ENCODE measurements around the gene WDHD1. TPM values are rescaled to one million over a fixed set of nuclear protein-coding genes. Genes with fewer than 3 reads are reported as not detected.
A peak's percentile ranks its signal among the peaks of the same experiment; 100 is the strongest.
"Not testable (repeated sequence)": the region's sequence is repeated elsewhere in the genome, so short reads cannot be mapped to it uniquely, and the experiment has no call there.

The WDHD1 gene
- total and polyA plus RNA-seq, 5 donors from 2014 or later, result 1.7 to 4.7 (median 3.1) TPM

GRCh38 chr14:55065411-55065810 lies 38.5 kb upstream of the WDHD1 start:
- Mint-ChIP-seq H3K9me3 (no peaks in the 10 kb centered on the region), H3K36me3 (peaks cover 32% of the 10 kb centered on the region), H3K4me1 (peaks cover 0 to 30% (median 22%) of the 10 kb centered on the region in 4 donors), H3K4me3 (no peak overlapping the region), H3K27me3 (no peaks in the 10 kb centered on the region), H3K27ac (no peak overlapping the region)
- H3K27ac ChIP-seq (ENCODE audit: insufficient read depth, low read length, poor library complexity, severe bottlenecking), result peak overlapping the region; percentile 5
- H3K4me3 ChIP-seq (ENCODE audit: low read depth, low read length), result no peak overlapping the region
- no peak for DNase-seq
- H3K4me1 ChIP-seq (ENCODE audit: control insufficient read depth, insufficient read depth, low read length, poor library complexity, severe bottlenecking), result peaks cover 4% of the 10 kb centered on the region
- no peaks in the 10 kb centered on the region for H3K9me3 ChIP-seq (ENCODE audit: control insufficient read depth in 2 of 2, low read length in 2 of 2)
- H3K27me3 ChIP-seq (ENCODE audit: control insufficient read depth, insufficient read depth, low read length), result no peaks in the 10 kb centered on the region
- H3K36me3 ChIP-seq (ENCODE audit: control insufficient read depth, insufficient read depth, low read length), result peaks cover 49% of the 10 kb centered on the region
- ATAC-seq (ENCODE audit: low read depth in 2 of 2), result no peak

GRCh38 chr14:55064896-55065295 lies 38.0 kb upstream of the WDHD1 start:
- H3K27ac Mint-ChIP-seq; H3K9me3 Mint-ChIP-seq; H3K27me3 Mint-ChIP-seq; H3K9me3 ChIP-seq (ENCODE audit: control insufficient read depth in 2 of 2, low read length in 2 of 2); H3K27ac ChIP-seq (ENCODE audit: insufficient read depth, low read length, poor library complexity, severe bottlenecking); H3K4me3 Mint-ChIP-seq; ATAC-seq (ENCODE audit: low read depth in 2 of 2); H3K4me1 ChIP-seq (ENCODE audit: control insufficient read depth, insufficient read depth, low read length, poor library complexity, severe bottlenecking); H3K4me3 ChIP-seq (ENCODE audit: low read depth, low read length); DNase-seq; H3K27me3 ChIP-seq (ENCODE audit: control insufficient read depth, insufficient read depth, low read length): not testable (repeated sequence)
- H3K4me1 Mint-ChIP-seq, result peaks cover under 1 to 35% (median 24%) of the 10 kb centered on the region in 4 donors
- H3K36me3 Mint-ChIP-seq, result peaks cover 32% of the 10 kb centered on the region
- peaks cover 46% of the 10 kb centered on the region for H3K36me3 ChIP-seq (ENCODE audit: control insufficient read depth, insufficient read depth, low read length)

GRCh38 chr14:55062517-55063351 lies 35.8 kb upstream of the WDHD1 start:
- H3K9me3 ChIP-seq (ENCODE audit: control insufficient read depth in 2 of 2, low read length in 2 of 2), result no peaks in the 10 kb centered on the region
- peaks cover 50% of the 10 kb centered on the region for H3K36me3 ChIP-seq (ENCODE audit: control insufficient read depth, insufficient read depth, low read length)
- H3K27me3 ChIP-seq (ENCODE audit: control insufficient read depth, insufficient read depth, low read length), result no peaks in the 10 kb centered on the region
- H3K27me3 Mint-ChIP-seq, result no peaks in the 10 kb centered on the region
- H3K36me3 Mint-ChIP-seq, result peaks cover 40% of the 10 kb centered on the region
- H3K4me3 Mint-ChIP-seq, result peak overlapping the region in 1 of 4 donors; percentile 62
- no peak overlapping the region for H3K27ac ChIP-seq (ENCODE audit: insufficient read depth, low read length, poor library complexity, severe bottlenecking)
- no peak overlapping the region for H3K4me3 ChIP-seq (ENCODE audit: low read depth, low read length)
- peaks cover 12% of the 10 kb centered on the region for H3K4me1 ChIP-seq (ENCODE audit: control insufficient read depth, insufficient read depth, low read length, poor library complexity, severe bottlenecking)
- DNase-seq (no peak), ATAC-seq (ENCODE audit: low read depth in 2 of 2) (no peak)
- peaks cover 5 to 47% (median 36%) of the 10 kb centered on the region in 4 donors for H3K4me1 Mint-ChIP-seq
- no peaks in the 10 kb centered on the region for H3K9me3 Mint-ChIP-seq
- peak overlapping the region in 1 of 3 donors; percentile 92 for H3K27ac Mint-ChIP-seq

GRCh38 chr14:55059333-55059732 lies 32.4 kb upstream of the WDHD1 start:
- Mint-ChIP-seq H3K27me3 (no peaks in the 10 kb centered on the region), H3K4me3 (peak overlapping the region in 3 of 4 donors; percentile 16 to 61 (median 20)), H3K9me3 (peaks cover 0 to under 1% (median 0%) of the 10 kb centered on the region in 7 donors), H3K36me3 (peaks cover 26% of the 10 kb centered on the region), H3K27ac (no peak overlapping the region), H3K4me1 (peaks cover 15 to 68% (median 41%) of the 10 kb centered on the region in 4 donors)
- ATAC-seq (ENCODE audit: low read depth in 2 of 2) (no peak), DNase-seq (no peak)
- Histone ChIP-seq H3K27me3 (ENCODE audit: control insufficient read depth, insufficient read depth, low read length) (no peaks in the 10 kb centered on the region), H3K27ac (ENCODE audit: insufficient read depth, low read length, poor library complexity, severe bottlenecking) (no peak overlapping the region), H3K36me3 (ENCODE audit: control insufficient read depth, insufficient read depth, low read length) (peaks cover 47% of the 10 kb centered on the region), H3K4me1 (ENCODE audit: control insufficient read depth, insufficient read depth, low read length, poor library complexity, severe bottlenecking) (peaks cover 27% of the 10 kb centered on the region), H3K9me3 (ENCODE audit: control insufficient read depth in 2 of 2, low read length in 2 of 2) (no peaks in the 10 kb centered on the region), H3K4me3 (ENCODE audit: low read depth, low read length) (no peak overlapping the region)

GRCh38 chr14:55057919-55058318 lies 31.0 kb upstream of the WDHD1 start:
- Histone ChIP-seq H3K9me3 (ENCODE audit: control insufficient read depth in 2 of 2, low read length in 2 of 2) (no peaks in the 10 kb centered on the region), H3K4me3 (ENCODE audit: low read depth, low read length) (no peak overlapping the region), H3K27me3 (ENCODE audit: control insufficient read depth, insufficient read depth, low read length) (no peaks in the 10 kb centered on the region), H3K4me1 (ENCODE audit: control insufficient read depth, insufficient read depth, low read length, poor library complexity, severe bottlenecking) (peaks cover 40% of the 10 kb centered on the region), H3K36me3 (ENCODE audit: control insufficient read depth, insufficient read depth, low read length) (peaks cover 37% of the 10 kb centered on the region), H3K27ac (ENCODE audit: insufficient read depth, low read length, poor library complexity, severe bottlenecking) (no peak overlapping the region)
- Mint-ChIP-seq H3K4me1 (peaks cover 26 to 77% (median 52%) of the 10 kb centered on the region in 4 donors), H3K9me3 (peaks cover 0 to 1% (median 0%) of the 10 kb centered on the region in 7 donors), H3K4me3 (no peak overlapping the region), H3K27me3 (no peaks in the 10 kb centered on the region), H3K27ac (peak overlapping the region in 1 of 3 donors; percentile 46), H3K36me3 (peaks cover 32% of the 10 kb centered on the region)
- DNase-seq (no peak), ATAC-seq (ENCODE audit: low read depth in 2 of 2) (no peak)

GRCh38 chr14:55054098-55054497 lies 27.2 kb upstream of the WDHD1 start:
- peaks cover 44% of the 10 kb centered on the region for H3K4me1 ChIP-seq (ENCODE audit: control insufficient read depth, insufficient read depth, low read length, poor library complexity, severe bottlenecking)
- H3K36me3 Mint-ChIP-seq, result peaks cover 20% of the 10 kb centered on the region
- H3K9me3 ChIP-seq (ENCODE audit: control insufficient read depth in 2 of 2, low read length in 2 of 2), result no peaks in the 10 kb centered on the region
- peaks cover 24% of the 10 kb centered on the region for H3K36me3 ChIP-seq (ENCODE audit: control insufficient read depth, insufficient read depth, low read length)
- peak overlapping the region in 1 of 3 donors; percentile 28 for H3K27ac Mint-ChIP-seq
- H3K27me3 Mint-ChIP-seq, result peaks cover 5% of the 10 kb centered on the region
- no peaks in the 10 kb centered on the region for H3K27me3 ChIP-seq (ENCODE audit: control insufficient read depth, insufficient read depth, low read length)
- DNase-seq (no peak), ATAC-seq (ENCODE audit: low read depth in 2 of 2) (no peak)
- peak overlapping the region; percentile 99 for H3K4me3 ChIP-seq (ENCODE audit: low read depth, low read length)
- H3K4me1 Mint-ChIP-seq, result peaks cover 28 to 63% (median 46%) of the 10 kb centered on the region in 4 donors
- H3K27ac ChIP-seq (ENCODE audit: insufficient read depth, low read length, poor library complexity, severe bottlenecking), result no peak overlapping the region
- peak overlapping the region; percentile 17 to 99 (median 54) for H3K4me3 Mint-ChIP-seq
- H3K9me3 Mint-ChIP-seq, result peaks cover 0 to 1% (median 0%) of the 10 kb centered on the region in 7 donors

- H3K27ac Mint-ChIP-seq, result peak overlapping the region; percentile 56 to 99 (median 93)
- H3K36me3 Mint-ChIP-seq, result peaks cover 20% of the 10 kb centered on the region
- Histone ChIP-seq H3K9me3 (ENCODE audit: control insufficient read depth in 2 of 2, low read length in 2 of 2) (no peaks in the 10 kb centered on the region), H3K4me3 (ENCODE audit: low read depth, low read length) (peak overlapping the region; percentile 99), H3K36me3 (ENCODE audit: control insufficient read depth, insufficient read depth, low read length) (peaks cover 24% of the 10 kb centered on the region), H3K27ac (ENCODE audit: insufficient read depth, low read length, poor library complexity, severe bottlenecking) (peak overlapping the region; percentile 100), H3K4me1 (ENCODE audit: control insufficient read depth, insufficient read depth, low read length, poor library complexity, severe bottlenecking) (peaks cover 42% of the 10 kb centered on the region), H3K27me3 (ENCODE audit: control insufficient read depth, insufficient read depth, low read length) (no peaks in the 10 kb centered on the region)
- H3K9me3 Mint-ChIP-seq, result peaks cover 0 to 1% (median 0%) of the 10 kb centered on the region in 7 donors
- H3K4me3 Mint-ChIP-seq, result peak overlapping the region; percentile 90 to 99 (median 94)
- no peak for DNase-seq
- H3K4me1 Mint-ChIP-seq, result peaks cover 28 to 63% (median 45%) of the 10 kb centered on the region in 4 donors
- no peak for ATAC-seq (ENCODE audit: low read depth in 2 of 2)
- peaks cover 5% of the 10 kb centered on the region for H3K27me3 Mint-ChIP-seq
Measured at GRCh38 chr14:55053500-55053899, 26.6 kb upstream of the WDHD1 start.

Data from CD4-positive, CD25-positive, alpha-beta regulatory T cell (primary cell).